MM.1S (cell line): ENCODE measurements around the gene DMBT1.

Source experiments
- EZH2 ChIP-seq: fragments of 300-600 bp; sonication (generic); optimal IDR thresholded peaks from 2 replicates; pipeline ENCODE3; 2017; ENCODE audit warnings: low read depth, mild to moderate bottlenecking, antibody characterized with exemption, low read length, mixed read lengths
- TF ChIP-seq, protein P1 (sequence below): fragments of 300-600 bp; sonication (generic); IDR thresholded peaks from 2 replicates; pipeline ENCODE4 v1.5.1; 2016; ENCODE audit warnings: antibody characterized with exemption, low read length, mixed read lengths

- no peak for TF ChIP-seq EZH2
- TF ChIP-seq, protein P1, sequence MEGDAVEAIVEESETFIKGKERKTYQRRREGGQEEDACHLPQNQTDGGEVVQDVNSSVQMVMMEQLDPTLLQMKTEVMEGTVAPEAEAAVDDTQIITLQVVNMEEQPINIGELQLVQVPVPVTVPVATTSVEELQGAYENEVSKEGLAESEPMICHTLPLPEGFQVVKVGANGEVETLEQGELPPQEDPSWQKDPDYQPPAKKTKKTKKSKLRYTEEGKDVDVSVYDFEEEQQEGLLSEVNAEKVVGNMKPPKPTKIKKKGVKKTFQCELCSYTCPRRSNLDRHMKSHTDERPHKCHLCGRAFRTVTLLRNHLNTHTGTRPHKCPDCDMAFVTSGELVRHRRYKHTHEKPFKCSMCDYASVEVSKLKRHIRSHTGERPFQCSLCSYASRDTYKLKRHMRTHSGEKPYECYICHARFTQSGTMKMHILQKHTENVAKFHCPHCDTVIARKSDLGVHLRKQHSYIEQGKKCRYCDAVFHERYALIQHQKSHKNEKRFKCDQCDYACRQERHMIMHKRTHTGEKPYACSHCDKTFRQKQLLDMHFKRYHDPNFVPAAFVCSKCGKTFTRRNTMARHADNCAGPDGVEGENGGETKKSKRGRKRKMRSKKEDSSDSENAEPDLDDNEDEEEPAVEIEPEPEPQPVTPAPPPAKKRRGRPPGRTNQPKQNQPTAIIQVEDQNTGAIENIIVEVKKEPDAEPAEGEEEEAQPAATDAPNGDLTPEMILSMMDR: no peak
These were observed 127.9 kb downstream of the DMBT1 start for GRCh38 chr10:122688293-122688989.
